ENCODE results near the gene CDH23. TPM values are rescaled to one million over a fixed set of nuclear protein-coding genes. Genes with fewer than 3 reads are reported as not detected.

Gene CDH23
- total RNA-seq, 2 donors from 2014 or later = 1.1 to 2.8 TPM

GRCh38 chr10:71717056-71717455, 320.3 kb downstream of the CDH23 start:
- DNase-seq (no peak), ATAC-seq (replicated peaks in 1 of 2) (no peak)
- Mint-ChIP-seq H3K9me3 (no peaks in the 10 kb centered on the region), H3K4me1 (ENCODE audit: low read depth) (peaks cover 50% of the 10 kb centered on the region), H3K4me3 (no peak overlapping the region), H3K27ac (no peak overlapping the region), H3K36me3 (ENCODE audit: insufficient read depth in 2 of 2) (no peaks in the 10 kb centered on the region), H3K27me3 (ENCODE audit: low read depth) (no peaks in the 10 kb centered on the region)

GRCh38 chr10:71717551-71717951, 320.8 kb downstream of the CDH23 start:
- Mint-ChIP-seq H3K27me3 (ENCODE audit: low read depth) (no peaks in the 10 kb centered on the region), H3K4me3 (no peak overlapping the region), H3K4me1 (ENCODE audit: low read depth) (peaks cover 50% of the 10 kb centered on the region), H3K9me3 (no peaks in the 10 kb centered on the region), H3K36me3 (ENCODE audit: insufficient read depth in 2 of 2) (no peaks in the 10 kb centered on the region), H3K27ac (no peak overlapping the region)
- no peak for DNase-seq
- no peak for ATAC-seq (replicated peaks in 1 of 2)

- no peaks in the 10 kb centered on the region for H3K9me3 Mint-ChIP-seq
- H3K27ac Mint-ChIP-seq = no peak overlapping the region
- H3K4me1 Mint-ChIP-seq (ENCODE audit: low read depth) = peaks cover 47% of the 10 kb centered on the region
- no peaks in the 10 kb centered on the region for H3K27me3 Mint-ChIP-seq (ENCODE audit: low read depth)
- DNase-seq (no peak), ATAC-seq (replicated peaks in 1 of 2) (no peak)
- H3K4me3 Mint-ChIP-seq = no peak overlapping the region
- H3K36me3 Mint-ChIP-seq (ENCODE audit: insufficient read depth in 2 of 2) = no peaks in the 10 kb centered on the region
Observed at GRCh38 chr10:71718165-71718698, 321.5 kb downstream of the CDH23 start.

GRCh38 chr10:71719042-71719441, 322.3 kb downstream of the CDH23 start:
- DNase-seq = no peak
- no peaks in the 10 kb centered on the region for H3K27me3 Mint-ChIP-seq (ENCODE audit: low read depth)
- H3K27ac Mint-ChIP-seq = no peak overlapping the region
- no peaks in the 10 kb centered on the region for H3K36me3 Mint-ChIP-seq (ENCODE audit: insufficient read depth in 2 of 2)
- H3K4me3 Mint-ChIP-seq = no peak overlapping the region
- peaks cover 38% of the 10 kb centered on the region for H3K4me1 Mint-ChIP-seq (ENCODE audit: low read depth)
- H3K9me3 Mint-ChIP-seq = no peaks in the 10 kb centered on the region
- no peak for ATAC-seq (replicated peaks in 1 of 2)

GRCh38 chr10:71719464-71720201, 322.9 kb downstream of the CDH23 start, which contains the start of gene C10orf105:
Gene C10orf105, minus strand, starts transcription at chr10:71719778. Its CDS starts 3,441 bp downstream, at chr10:71716337.
- Mint-ChIP-seq H3K27ac (no peak within 1 kb of the TSS), H3K4me3 (no peak within 1 kb of the TSS), H3K9me3 (no peaks in the 10 kb centered on the region), H3K27me3 (ENCODE audit: low read depth) (no peaks in the 10 kb centered on the region), H3K36me3 (ENCODE audit: insufficient read depth in 2 of 2) (no peaks in the 10 kb centered on the region), H3K4me1 (ENCODE audit: low read depth) (peaks cover 37% of the 10 kb centered on the region)
- ATAC-seq (replicated peaks in 1 of 2) (no peak), DNase-seq (no peak)

- H3K4me3 Mint-ChIP-seq = no peak overlapping the region
- H3K4me1 Mint-ChIP-seq (ENCODE audit: low read depth) = peaks cover 38% of the 10 kb centered on the region
- H3K36me3 Mint-ChIP-seq (ENCODE audit: insufficient read depth in 2 of 2) = no peaks in the 10 kb centered on the region
- no peaks in the 10 kb centered on the region for H3K9me3 Mint-ChIP-seq
- ATAC-seq (replicated peaks in 1 of 2) (no peak), DNase-seq (no peak)
- no peak overlapping the region for H3K27ac Mint-ChIP-seq
- H3K27me3 Mint-ChIP-seq (ENCODE audit: low read depth) = no peaks in the 10 kb centered on the region
Observed at GRCh38 chr10:71720288-71720687, 323.6 kb downstream of the CDH23 start.

GRCh38 chr10:71721313-71721712, 324.6 kb downstream of the CDH23 start:
- DNase-seq (no peak), ATAC-seq (replicated peaks in 1 of 2) (no peak)
- no peak overlapping the region for H3K4me3 Mint-ChIP-seq
- no peak overlapping the region for H3K27ac Mint-ChIP-seq
- peaks cover 45% of the 10 kb centered on the region for H3K4me1 Mint-ChIP-seq (ENCODE audit: low read depth)
- H3K9me3 Mint-ChIP-seq = no peaks in the 10 kb centered on the region
- no peaks in the 10 kb centered on the region for H3K36me3 Mint-ChIP-seq (ENCODE audit: insufficient read depth in 2 of 2)
- H3K27me3 Mint-ChIP-seq (ENCODE audit: low read depth) = no peaks in the 10 kb centered on the region

GRCh38 chr10:71722849-71723248, 326.1 kb downstream of the CDH23 start:
- ATAC-seq (replicated peaks in 1 of 2) = no peak
- Mint-ChIP-seq H3K27me3 (ENCODE audit: low read depth) (no peaks in the 10 kb centered on the region), H3K27ac (no peak overlapping the region), H3K4me1 (ENCODE audit: low read depth) (peaks cover 53% of the 10 kb centered on the region), H3K4me3 (no peak overlapping the region), H3K36me3 (ENCODE audit: insufficient read depth in 2 of 2) (no peaks in the 10 kb centered on the region), H3K9me3 (no peaks in the 10 kb centered on the region)
- no peak for DNase-seq

- Mint-ChIP-seq H3K36me3 (ENCODE audit: insufficient read depth in 2 of 2) (no peaks in the 10 kb centered on the region), H3K4me1 (ENCODE audit: low read depth) (peaks cover 57% of the 10 kb centered on the region), H3K9me3 (no peaks in the 10 kb centered on the region), H3K27me3 (ENCODE audit: low read depth) (no peaks in the 10 kb centered on the region), H3K4me3 (no peak overlapping the region), H3K27ac (no peak overlapping the region)
- ATAC-seq (replicated peaks in 1 of 2) (no peak), DNase-seq (no peak)
Observed at GRCh38 chr10:71723311-71723710, 326.6 kb downstream of the CDH23 start.

- Mint-ChIP-seq H3K27me3 (ENCODE audit: low read depth) (no peaks in the 10 kb centered on the region), H3K36me3 (ENCODE audit: insufficient read depth in 2 of 2) (no peaks in the 10 kb centered on the region), H3K4me3 (peak overlapping the region in 1 of 2 donors; percentile 20), H3K4me1 (ENCODE audit: low read depth) (peaks cover 69% of the 10 kb centered on the region), H3K9me3 (no peaks in the 10 kb centered on the region), H3K27ac (peak overlapping the region; percentile 58)
- DNase-seq (no peak), ATAC-seq (replicated peaks in 1 of 2) (no peak)
Observed at GRCh38 chr10:71724539-71724938, 327.8 kb downstream of the CDH23 start.

GRCh38 chr10:71725249-71725648, 328.5 kb downstream of the CDH23 start:
- Mint-ChIP-seq H3K36me3 (ENCODE audit: insufficient read depth in 2 of 2) (no peaks in the 10 kb centered on the region), H3K4me3 (peak overlapping the region in 1 of 2 donors; percentile 78), H3K4me1 (ENCODE audit: low read depth) (peaks cover 76% of the 10 kb centered on the region), H3K9me3 (no peaks in the 10 kb centered on the region), H3K27ac (peak overlapping the region; percentile 84), H3K27me3 (ENCODE audit: low read depth) (no peaks in the 10 kb centered on the region)
- no peak for DNase-seq
- ATAC-seq (replicated peaks in 1 of 2) = no peak

GRCh38 chr10:71725998-71726579, 329.4 kb downstream of the CDH23 start:
- Mint-ChIP-seq H3K36me3 (ENCODE audit: insufficient read depth in 2 of 2) (no peaks in the 10 kb centered on the region), H3K9me3 (no peaks in the 10 kb centered on the region), H3K4me3 (peak overlapping the region; percentile 78 to 86), H3K27ac (peak overlapping the region; percentile 84), H3K4me1 (ENCODE audit: low read depth) (peaks cover 84% of the 10 kb centered on the region), H3K27me3 (ENCODE audit: low read depth) (no peaks in the 10 kb centered on the region)
- peak; percentile 79 to 88 for DNase-seq
- ATAC-seq (replicated peaks in 1 of 2) = peak; percentile 76

GRCh38 chr10:71726580-71727104, 329.9 kb downstream of the CDH23 start:
- no peaks in the 10 kb centered on the region for H3K9me3 Mint-ChIP-seq
- ATAC-seq (replicated peaks in 1 of 2) (peak; percentile 24 to 33), DNase-seq (peak; percentile 39 to 57)
- peak overlapping the region; percentile 84 for H3K27ac Mint-ChIP-seq
- H3K36me3 Mint-ChIP-seq (ENCODE audit: insufficient read depth in 2 of 2) = no peaks in the 10 kb centered on the region
- H3K4me3 Mint-ChIP-seq = peak overlapping the region; percentile 78 to 86
- peaks cover 86% of the 10 kb centered on the region for H3K4me1 Mint-ChIP-seq (ENCODE audit: low read depth)
- H3K27me3 Mint-ChIP-seq (ENCODE audit: low read depth) = no peaks in the 10 kb centered on the region

Measured in activated T-cell treated with anti-CD3 and anti-CD28 coated beads, Interleukin-2, amount 50 U/mL, for 72 hours (primary cell).